GM21529 (cell line): ENCODE measurements around the gene KICS2.

Experiments used
- ATAC-seq: cut with Tn5 transposase; IDR thresholded peaks from one replicate; pipeline ENCODE4 v1.9.1; 2021; ENCODE audit not compliant: unreplicated experiment

Gene KICS2

DNA sequence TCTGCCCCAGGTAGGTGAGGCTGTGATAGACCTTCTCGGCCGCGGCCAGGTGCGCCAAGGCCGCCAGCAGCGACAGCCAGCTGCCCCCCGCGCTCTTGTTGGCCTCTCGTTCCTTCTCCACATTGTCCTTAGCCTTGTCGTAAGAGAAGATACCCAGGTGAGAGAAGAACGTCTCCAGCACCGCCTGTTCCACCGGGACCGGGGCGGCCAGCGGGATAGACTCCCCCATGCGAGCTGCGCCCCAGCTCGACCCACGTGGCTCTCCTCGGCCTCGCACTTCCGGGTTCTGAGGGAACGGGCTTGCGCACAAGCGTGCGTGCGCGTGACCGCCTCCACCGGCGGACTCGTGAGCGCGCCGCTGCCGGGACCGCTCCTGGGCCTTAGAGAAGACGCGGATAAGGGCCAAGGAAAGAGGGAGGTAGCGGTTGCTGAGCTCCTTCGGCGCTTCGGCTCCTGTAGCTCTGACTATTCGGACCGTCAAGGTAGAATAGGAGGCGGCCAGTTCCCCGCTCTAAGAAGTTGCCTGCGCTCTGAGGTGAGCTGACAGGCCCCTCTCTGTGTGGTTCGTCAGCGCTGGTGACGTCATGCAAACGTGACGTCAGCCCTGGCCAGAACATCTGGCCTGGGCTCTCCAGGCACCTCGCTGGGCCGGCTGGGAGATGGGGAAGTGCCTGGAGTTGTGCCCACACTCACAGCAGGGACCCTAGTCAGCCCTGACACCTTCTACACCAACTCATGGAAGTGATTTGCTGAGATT lies at the start of gene KICS2:
TSS of gene KICS2 (minus strand) at position 288 of the 757 bp plus-strand sequence. CDS start at position 229, 59 bp downstream.
- peak; percentile 93 for ATAC-seq

DNA sequence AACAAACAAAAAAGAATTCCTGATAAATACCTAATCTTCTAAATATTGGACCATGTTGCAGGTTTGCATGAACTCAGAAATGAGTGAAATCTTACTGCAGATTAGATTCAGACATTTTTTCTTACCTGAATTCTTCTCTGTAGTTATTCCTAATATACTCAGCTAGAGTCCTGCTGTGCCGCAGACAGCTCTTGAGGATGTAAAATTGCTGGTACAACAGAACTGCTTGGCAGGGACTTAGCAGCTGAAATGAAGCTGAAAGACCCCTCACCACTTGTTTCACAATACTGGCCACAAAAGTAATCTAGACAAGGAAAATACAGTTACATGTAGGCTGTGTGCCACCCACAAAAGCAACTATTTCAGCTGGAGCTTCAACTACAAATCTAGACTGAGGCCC lies 48.3 kb upstream of the KICS2 start:
- ATAC-seq: no peak

DNA sequence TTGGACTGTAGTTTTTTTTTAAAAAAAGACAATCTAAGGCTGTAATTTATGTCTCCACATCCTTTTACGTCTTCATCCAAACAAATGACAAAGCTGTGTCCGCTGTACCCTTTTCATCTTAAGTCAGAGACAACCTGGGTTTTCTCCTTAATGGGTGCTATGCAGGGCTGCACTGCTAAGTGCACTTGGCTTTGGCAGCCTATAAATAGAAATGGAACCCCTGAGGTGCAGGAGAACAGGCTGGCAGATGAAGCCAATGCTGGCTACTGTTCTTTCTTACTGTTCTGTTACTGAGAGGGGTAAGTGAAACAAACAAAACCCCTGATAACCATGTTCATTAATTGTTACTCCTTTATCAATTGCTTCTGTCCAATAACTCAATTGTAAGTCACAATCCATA lies 47.1 kb upstream of the KICS2 start:
- ATAC-seq: no peak

DNA sequence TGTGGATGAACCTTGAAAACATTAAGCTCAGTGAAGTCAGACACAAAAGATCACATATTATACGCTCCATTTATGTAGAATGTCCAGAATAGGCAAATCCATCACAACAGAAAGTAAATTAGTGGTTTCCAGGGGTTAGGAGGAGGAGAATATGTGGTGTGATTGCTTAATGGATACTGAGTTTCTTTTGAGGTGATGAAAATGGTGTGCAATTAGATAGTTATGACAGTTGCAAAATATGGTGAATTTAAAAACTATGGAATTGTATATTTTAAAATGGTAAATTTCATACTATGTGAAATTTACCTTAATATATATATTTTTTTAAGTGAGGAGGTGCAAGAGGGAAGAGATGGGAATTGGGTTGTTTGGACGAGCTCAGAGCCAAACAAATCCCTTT lies 46.3 kb upstream of the KICS2 start:
- no peak for ATAC-seq

DNA sequence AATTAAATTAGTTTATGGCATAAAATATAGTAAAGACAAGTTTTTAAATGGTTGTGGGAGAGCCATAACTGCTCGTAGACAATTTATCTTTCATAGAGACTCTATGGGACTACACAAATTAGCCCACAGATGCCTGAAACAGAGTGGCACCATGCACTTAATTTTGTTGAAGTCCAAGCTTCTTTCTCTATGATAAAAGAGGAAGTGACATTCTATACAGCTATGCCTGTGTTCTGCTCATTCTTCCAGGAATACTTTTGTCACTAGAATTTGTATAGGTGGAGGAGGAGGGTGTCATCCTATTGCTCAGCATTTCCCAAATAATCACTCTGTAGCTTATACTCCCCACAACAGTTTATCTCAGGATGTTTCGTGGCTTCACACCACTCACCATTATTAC lies 43.7 kb upstream of the KICS2 start:
- ATAC-seq: no peak

DNA sequence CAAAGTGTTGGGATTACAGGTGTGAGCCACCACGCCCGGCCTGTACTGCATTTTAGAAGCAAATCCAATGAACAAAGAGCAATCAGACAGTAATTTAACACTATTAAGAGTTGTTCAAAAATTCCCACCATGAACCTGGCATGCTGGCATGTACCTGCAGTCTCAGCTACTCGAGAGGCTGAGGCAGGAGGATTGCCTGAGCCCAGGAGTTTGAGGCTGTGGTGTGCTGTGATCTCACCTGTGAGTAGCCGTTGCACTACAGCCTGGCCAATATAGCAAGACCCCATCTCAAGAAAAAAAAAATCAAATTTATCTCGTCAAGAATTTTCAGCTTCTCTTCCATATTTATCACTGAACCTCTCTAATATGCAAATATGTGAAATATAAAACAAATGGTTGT lies 39.7 kb upstream of the KICS2 start:
- ATAC-seq: no peak

DNA sequence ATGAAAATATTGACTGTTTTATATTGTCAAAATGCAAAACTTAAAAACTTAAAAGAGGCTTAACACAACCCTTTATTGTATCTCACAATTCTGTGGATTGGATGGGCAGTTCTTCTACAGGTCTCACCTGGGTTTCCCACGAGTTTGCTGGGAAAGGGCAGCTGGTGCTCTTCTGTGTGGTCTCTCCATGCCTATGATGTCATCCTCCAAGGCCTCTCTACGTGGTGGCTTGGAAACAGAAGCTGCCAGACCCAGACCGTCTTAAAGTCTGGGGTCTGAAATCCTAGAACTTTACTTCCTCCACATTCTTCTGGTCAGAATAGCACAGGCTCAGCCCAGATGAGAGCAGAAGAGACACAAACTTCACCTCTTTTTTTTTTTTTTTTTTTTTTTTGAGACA lies 36.5 kb upstream of the KICS2 start:
- no peak for ATAC-seq

DNA sequence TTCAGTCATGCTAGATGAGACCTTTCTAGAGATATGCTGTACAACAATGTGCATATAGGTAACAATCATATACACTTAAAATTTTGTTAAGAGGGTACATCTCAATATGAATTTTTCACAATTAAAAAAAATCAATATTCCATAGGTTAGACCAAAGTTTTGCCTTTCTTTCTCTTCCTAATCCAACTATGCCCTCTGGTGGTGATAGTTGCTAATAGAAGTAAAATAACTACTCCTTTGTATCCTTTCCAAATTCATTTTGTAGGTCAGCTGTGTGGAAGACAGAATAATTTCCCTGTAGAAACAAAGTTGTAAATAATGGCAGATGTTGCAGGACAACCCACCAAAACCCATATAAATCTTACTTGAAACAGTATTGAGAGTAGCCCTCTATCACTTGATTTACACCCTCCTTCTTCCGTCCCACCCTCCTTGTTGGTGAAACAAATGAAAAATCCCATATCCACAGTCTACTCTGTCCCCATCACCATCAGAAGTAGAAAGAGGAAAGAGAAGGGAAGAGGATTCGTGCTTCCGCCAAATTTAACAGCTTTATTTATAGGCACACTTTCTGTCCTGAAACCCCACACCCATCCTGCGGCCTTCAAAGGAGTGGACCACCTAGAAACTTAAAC lies 34.2 kb upstream of the KICS2 start:
- peak; percentile 57 for ATAC-seq

DNA sequence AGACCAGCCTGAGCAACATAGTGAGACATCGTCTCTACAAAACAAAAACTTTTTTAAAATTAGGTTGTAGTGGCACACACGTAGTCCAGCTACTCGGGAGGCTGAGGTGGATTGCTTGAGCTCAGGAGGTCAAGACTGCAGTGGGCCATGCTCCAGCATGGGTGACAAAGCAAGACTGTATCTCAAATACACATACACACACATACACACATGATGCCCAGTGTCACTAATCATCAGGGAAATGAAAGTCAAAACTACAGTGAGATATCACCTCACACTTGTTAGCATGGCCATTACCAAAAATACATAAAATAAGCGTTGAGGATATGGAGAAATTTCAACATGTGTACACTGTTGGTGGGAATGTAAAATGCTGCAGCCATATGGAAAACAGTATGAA lies 33.2 kb upstream of the KICS2 start:
- no peak for ATAC-seq

DNA sequence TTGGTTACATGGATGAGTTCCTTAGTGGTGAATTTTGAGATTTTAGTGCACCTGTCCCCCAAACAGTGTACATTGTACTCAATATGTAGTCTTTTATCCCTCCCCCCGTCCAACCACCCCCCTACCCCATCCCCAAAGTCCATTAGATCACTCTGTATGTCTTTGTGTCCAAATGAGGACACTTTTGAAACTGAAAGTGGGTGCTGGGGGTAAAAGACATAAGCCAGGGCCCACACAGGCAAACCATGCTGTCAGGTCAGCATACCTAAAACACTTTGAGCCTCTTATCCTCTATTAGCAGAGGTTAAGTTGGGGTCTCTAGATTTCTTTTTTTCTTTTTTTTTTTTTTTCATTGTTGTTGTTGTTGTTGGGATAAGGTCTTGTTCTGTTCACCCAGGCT lies 31.3 kb upstream of the KICS2 start:
- no peak for ATAC-seq

DNA sequence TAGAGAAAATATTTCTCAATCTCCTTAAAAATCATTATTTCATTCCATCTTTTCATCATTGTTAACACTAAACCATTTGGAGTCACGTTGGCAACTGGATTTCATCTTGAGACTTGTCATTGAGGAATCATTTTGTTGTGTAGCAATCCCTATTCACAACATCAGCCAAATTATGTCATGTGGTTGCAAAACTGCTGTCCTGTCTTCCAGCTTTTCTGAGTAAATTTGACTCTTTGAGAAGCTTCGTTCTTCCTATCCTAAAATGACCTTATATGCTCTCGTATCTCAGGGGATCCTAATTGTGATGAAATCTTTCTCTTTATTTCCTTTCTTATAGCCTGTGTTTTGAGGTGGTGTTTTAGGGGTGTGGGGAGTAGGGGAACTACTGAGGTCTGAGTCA lies 30.6 kb upstream of the KICS2 start:
- ATAC-seq: no peak

DNA sequence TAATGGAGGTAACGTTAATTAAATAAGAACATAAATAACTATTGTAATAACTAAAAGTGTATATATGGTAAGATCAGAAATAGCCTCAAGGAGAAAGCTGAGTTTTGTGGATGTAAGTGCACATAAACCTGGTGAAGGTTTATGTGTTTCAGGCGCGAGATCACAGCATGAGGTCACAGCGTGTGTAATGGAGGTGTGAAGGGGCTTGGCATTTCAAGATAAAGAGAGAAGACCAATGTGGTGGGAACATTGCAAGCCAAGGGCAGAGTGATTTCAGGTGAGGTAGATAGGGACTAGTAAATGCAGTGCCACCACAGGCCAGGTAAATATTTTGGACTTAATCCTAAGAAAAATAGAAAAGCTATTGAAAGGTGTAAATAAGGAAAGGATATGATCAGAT lies 21.7 kb upstream of the KICS2 start:
- ATAC-seq: no peak

DNA sequence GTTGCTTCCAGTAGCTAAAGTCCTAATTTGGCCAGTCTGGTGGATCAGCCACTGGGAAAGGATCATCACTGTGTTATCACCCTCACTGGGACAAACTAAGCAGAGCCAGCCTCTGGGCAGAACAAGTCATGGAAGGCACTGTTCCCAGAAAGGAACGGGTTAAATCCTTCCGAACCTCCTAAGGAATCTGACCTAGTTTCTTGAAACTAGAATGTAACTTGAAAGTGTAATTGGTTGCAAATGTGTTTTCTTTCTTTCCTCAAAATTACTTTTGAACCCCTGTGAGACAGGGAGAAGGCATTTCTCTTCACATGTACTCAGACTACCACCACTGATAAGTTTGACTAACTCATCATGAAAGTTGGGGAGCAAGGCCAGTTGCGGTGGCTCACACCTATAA lies 18.7 kb upstream of the KICS2 start:
- no peak for ATAC-seq

DNA sequence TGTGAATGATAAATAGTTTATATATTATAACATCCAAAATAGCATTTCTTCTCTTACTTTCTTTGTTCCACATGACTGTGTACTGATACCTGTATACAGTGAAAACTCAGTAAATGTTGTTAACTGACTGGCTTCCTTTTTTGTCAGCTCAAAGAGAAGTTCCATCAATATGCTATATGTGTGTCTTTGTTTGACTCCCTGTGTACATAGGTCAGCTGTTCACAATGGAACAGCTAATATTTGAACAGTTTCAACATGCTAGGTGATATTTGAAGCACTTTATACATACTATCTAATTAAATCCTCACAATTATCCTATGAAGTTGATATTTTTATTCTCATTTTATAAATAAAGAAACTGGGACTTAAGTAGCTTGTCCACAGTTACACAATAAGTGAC lies 15.3 kb upstream of the KICS2 start:
- ATAC-seq: no peak

DNA sequence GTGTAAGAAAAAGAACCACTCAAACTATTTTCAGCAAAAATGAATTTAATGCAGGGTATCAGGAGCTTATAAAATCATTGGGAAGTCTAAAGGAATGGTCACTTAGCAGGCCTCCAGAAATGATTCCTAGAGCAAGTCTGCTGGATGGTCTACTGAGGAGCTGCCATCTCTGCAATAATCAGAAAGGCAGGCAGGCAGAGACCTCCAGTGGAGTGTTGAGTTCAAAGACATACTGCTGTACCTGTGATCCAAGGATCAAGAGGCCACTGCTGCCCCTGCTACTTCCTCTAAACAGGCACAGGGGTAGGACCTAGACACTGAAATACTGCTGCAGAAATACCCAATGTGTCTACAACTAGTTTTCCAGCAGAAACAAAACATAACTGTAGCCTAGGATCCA lies 14.5 kb upstream of the KICS2 start:
- ATAC-seq: no peak

DNA sequence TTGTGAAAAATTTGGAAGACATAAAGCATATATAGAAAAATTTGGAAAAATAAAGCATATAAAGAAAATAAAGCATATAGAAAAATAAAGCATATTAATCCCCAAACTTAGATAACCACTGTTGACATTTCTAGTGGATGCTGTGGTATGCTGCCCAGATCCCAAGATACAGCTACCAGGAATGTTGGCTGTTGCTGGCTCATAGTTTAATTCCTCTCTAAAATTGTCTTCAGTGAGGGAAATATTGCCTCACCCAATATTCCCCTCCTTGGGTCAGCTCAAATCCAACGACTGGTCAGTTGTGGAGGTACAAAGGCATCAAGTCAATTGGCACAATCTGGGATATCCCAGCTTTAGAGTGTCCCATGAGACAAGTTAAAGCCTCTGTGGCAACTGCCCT lies 10.1 kb upstream of the KICS2 start:
- no peak for ATAC-seq

DNA sequence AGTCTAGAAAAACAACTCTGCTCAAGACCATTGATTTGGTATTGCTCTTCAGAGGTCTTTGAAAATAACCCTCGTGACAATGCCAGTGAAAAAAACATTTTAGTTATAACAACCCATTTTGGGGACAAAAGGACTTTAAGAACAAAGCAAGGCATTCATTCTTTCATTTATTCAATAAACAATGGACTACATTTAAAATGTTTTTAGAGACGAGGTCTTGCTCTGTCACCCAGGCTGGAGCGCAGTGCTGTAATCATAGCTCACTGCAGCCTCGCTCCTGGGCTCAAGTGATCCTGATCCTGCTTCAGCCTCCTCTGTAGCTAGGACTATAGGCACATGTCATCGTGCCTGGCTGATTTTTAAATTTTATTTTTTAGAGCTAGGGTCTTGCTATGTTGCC lies 7.7 kb upstream of the KICS2 start:
- no peak for ATAC-seq

DNA sequence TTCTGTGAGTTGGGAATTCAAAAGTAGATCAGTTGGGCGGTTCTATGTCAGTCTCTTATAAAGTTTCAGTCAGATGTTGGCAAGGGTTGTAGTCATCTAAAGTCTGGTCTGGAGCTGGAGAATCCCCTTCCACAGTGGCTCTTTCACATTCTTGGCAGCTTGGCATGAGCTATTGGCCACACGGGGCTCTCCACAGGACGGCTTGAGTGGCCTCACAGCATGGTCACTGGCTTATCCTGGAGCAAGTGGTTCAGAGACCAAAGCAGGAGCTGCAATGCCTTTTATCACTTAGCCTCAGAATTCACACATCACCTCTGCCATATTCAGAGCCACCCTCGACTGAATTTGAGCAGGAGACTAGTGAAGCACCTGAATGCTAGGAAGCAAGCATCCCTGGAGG lies 7.1 kb upstream of the KICS2 start:
- ATAC-seq: no peak

DNA sequence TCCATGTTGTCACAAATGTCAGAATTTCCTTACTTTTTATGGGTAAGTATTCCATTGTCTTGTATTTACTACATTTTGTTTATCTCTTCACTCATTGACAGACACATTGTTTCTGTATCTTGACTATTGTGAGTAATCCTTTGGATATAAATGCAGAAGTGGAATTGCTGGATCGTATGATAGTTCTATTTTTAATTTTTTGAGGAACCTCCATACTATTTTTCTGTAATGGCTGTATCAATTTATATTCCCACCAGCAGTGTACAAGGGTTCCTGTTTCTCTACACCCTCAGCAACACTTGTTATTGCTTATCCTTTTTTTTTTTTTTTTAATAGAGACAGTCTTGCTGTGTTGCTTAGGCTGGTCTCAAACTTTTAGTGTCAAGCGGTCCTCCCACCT lies 3.5 kb upstream of the KICS2 start:
- no peak for ATAC-seq

DNA sequence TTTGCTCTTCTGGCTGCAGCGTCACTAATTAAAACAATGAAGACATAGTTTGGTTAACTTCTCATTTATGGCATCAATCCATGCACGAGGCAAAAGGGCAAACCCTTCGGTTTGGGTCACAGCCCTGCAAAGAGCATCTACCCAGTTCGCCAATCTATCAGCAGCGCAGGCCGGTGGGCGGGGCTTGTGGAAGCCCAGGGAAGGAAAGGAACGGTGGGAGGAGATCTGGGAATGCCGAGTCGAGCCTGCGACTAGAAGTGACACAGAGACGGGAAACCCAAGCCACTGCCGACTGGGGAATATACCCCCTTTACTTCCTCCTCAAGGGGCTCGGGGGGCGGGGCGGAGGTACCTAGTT lies 466 bp downstream of the KICS2 start:
- peak; percentile 31 for ATAC-seq

DNA sequence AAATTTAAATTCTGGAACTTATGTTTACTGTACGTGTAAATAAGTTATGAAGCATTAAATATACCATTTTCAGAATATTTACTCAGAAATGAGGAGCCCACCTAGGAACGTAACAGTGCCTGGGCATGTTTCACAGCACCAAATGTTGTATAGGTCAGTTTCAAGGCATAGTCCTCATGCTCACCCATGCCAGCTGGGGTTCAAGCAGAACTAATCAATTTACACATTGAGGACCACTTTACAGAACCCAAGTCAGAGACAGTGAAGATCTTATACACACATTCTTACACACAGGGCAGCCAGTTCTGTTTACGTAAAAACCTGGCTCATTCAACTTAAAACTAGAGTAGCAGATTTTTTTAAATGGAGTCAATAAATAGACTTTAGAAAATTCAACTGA lies 2.0 kb downstream of the KICS2 start:
- ATAC-seq: no peak

DNA sequence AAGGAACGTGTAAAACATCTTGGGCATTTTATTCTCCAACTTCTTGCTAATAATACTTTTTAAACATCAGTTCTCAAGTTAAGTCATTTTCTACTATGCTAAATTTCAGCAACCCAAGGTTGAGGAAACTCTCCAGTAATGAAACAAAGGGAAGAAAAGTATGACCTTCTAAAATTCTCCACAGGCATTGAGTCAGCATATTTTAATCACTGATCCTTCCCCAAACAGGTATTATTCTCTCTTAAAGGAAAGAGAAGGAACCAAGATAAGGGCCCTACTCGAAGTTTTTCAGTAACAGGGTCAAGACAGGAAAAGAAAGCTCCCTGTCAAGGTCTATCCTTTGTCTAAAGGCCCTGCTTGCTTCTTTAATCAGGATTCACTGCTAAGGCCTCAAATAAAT lies 3.0 kb downstream of the KICS2 start:
- ATAC-seq: no peak

DNA sequence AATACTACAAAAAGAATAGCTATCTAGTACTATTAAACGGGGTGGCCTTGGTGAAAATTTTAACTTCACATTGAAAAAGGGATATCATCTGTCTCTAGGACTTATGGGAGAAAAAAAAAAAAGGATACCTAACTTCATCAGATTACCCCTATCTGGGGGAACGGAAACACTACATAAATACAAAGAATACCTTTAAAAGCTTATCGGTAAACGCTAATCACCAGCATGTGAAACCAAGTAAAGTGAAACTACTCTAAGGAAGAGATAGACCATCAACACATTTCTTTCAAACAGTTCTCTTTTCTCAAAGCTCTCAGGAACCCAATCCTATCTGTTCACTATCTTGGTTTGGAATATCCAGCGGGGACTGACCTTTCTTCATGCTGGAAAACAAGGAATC lies 3.5 kb downstream of the KICS2 start:
- ATAC-seq: peak; percentile 16
